GM04503 (cell line): Measurements from ENCODE around the gene MKNK2.

Experiments used
- DNase-seq: peaks from one replicate; pipeline ENCODE4 v3.0.0-alpha.2; 2012; ENCODE audit warnings: low read depth

The MKNK2 gene

GRCh38 chr19:2027361-2027760 lies 23.7 kb downstream of the MKNK2 start:
- DNase-seq: peak; percentile 73

GRCh38 chr19:2026770-2027169 lies 24.3 kb downstream of the MKNK2 start:
- no peak for DNase-seq

GRCh38 chr19:2022289-2022688 lies 28.8 kb downstream of the MKNK2 start:
- no peak for DNase-seq

- DNase-seq: no peak
These were observed 29.4 kb downstream of the MKNK2 start for GRCh38 chr19:2021453-2022140.

GRCh38 chr19:2018752-2019151 lies 32.3 kb downstream of the MKNK2 start:
- no peak for DNase-seq

- peak; percentile 30 for DNase-seq
These were observed 34.8 kb downstream of the MKNK2 start for GRCh38 chr19:2016041-2016807.

GRCh38 chr19:2015608-2015950 lies 35.5 kb downstream of the MKNK2 start, which contains the start of gene BTBD2:
TSS of gene BTBD2 (minus strand) at chr19:2015714. CDS start at chr19:2015703, 11 bp downstream.
- peak; percentile 16 for DNase-seq

- DNase-seq: no peak
These were observed 36.1 kb downstream of the MKNK2 start for GRCh38 chr19:2014731-2015607.

- no peak for DNase-seq
These were observed 36.9 kb downstream of the MKNK2 start for GRCh38 chr19:2014131-2014571.

GRCh38 chr19:2013683-2013961 lies 37.4 kb downstream of the MKNK2 start:
- DNase-seq: no peak

- no peak for DNase-seq
These were observed 37.9 kb downstream of the MKNK2 start for GRCh38 chr19:2012941-2013682.

- no peak for DNase-seq
These were observed 39.9 kb downstream of the MKNK2 start for GRCh38 chr19:2011169-2011568.

GRCh38 chr19:2010135-2010668 lies 40.8 kb downstream of the MKNK2 start:
- no peak for DNase-seq

GRCh38 chr19:2003874-2004273 lies 47.2 kb downstream of the MKNK2 start:
- no peak for DNase-seq

GRCh38 chr19:1999856-2000515 lies 51.1 kb downstream of the MKNK2 start:
- no peak for DNase-seq

GRCh38 chr19:1998712-1999708 lies 52.0 kb downstream of the MKNK2 start:
- DNase-seq: no peak

- DNase-seq: no peak
These were observed 53.5 kb downstream of the MKNK2 start for GRCh38 chr19:1997353-1998233.

GRCh38 chr19:1992759-1993260 lies 58.2 kb downstream of the MKNK2 start:
- no peak for DNase-seq
